Islet precursor cell (in vitro differentiated cells): Measurements from ENCODE around the gene SEC11A.
"Not testable (repeated sequence)": the region's sequence is repeated elsewhere in the genome, so short reads cannot be mapped to it uniquely, and the experiment has no call there.

Experiments
- DNase-seq: peaks from one replicate; pipeline ENCODE4 v3.0.0-alpha.2; 2018

Gene SEC11A

DNA sequence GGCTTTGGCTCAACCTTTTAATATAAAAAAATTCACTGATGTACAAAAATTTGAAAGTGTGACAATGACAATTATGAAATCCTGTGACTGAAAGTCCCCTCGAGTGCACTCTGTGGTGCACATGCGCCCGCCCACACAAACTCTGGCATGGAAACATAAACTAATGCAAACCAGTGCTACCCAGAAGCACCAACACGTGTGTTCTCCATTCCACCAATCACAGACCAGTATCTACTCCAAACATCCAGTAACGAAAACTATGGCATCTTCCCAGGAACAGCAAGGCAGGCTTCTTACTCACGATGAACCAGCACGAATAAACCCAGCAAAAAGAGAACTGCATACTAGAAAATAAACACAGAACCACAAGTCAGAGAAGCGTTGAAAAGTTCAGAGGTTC is 46.2 kb downstream of the SEC11A start:
- DNase-seq: no peak

DNA sequence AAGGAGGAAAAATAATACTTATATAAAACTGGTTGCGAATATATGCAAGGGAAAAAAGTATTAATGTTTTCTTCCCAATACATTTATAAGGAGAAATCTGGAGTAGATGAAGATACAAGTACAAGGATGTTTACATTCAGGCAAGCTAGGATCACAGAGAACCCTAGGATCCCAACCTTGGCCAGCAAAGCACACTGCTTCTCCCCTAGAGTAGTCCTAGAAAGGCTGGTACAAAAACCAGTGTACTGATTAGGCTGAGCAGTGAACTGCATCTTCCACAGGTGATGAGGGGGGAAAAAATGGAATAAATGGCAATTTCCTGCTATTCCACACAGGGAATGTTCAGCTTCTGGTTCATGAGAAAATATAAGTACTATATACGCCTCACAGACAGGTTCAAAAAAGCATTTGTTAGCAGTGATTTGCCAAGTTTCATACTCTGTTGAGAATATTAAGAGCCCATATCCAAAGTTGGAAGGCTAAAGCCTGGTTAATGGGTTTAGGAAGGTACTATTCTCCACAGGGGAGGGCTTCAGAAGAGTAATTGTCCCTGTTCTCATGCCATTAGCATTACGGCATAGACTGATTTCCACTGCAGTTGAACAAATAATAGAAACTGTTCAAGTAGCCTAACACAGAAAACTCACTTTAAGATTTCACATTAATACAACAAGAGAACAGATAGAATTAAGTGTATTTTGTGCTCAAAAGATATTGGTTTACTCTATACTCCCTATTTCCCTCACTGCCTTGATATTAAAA is 47.5 kb downstream of the SEC11A start:
- DNase-seq: no peak

DNA sequence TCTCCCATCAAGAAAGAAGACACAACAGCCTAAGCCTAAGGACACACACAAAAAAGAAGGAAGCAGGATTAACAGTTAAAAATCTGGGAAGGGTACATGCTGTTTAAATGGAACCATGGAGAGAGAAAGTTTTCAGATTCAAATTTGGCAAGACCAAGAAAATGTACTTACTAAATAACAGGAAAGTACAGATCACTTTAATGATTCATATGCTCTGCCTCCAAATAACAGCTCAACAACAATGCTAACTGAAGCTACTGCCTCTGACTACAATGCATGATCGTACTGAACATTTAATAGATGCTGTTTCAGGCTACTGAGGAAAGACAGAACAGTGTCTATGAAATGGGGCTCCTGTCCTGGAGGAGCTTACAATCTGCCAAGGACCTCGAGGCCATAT is 49.6 kb downstream of the SEC11A start:
- DNase-seq: no peak

DNA sequence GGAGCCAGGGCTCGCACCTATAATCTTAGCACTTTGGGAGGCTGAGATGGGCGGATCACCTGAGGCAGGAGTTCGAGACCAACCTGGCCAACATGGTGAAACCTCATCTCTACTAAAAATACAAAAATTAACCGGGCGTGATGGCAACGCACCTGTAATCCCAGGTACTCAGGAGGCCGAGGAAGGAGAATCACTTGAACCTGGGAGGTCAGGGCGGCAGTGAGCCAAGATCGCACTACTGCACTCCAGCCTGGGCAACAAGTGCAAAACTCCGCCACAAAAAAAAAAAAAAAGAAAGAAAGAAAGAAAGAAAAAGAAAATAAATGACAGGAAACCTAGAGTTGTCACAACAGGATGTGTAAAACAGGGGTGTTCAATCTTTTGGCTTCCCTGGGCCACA is 54.9 kb downstream of the SEC11A start:
- no peak for DNase-seq

DNA sequence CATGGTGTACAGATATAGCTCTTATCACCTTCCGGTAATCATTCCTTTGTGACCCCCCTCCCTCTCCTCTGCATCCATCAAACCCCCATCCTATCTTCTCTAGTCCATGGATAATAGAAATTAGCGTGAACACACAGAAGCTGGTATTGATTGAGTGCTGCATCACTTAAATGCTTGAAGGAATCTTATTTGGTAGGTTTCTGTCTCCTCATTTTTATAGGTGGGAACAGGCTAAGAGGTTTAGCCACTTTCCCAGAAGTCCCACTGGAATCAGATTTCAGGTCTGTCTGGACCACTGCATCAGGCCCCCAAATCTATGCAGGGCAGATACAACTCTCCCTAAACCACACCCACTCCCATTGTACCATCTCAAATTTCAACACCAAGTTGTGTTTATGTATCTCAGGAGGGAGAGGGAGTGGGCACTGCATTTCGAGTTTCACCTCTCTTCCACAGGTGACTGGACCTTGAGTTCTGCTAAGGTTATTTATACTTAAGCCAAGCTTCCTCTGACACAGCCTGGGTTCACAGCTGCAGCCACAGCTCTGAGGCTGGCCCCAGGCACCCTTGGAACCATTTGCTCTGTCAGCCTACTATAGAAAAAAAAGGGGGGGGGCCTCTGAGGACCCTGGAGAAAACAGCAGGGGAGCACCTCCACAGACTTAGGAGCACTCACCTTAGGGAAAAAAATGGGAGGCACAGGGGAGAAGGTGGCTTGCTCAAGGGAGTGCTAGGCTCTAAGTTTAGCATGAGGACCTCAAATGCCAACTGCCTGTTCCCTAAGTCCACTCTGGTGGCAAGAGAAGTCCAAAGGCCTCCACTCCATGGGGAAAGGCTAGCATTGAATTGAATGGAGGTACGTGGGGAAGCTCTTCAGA is 55.8 kb downstream of the SEC11A start:
- no peak for DNase-seq

DNA sequence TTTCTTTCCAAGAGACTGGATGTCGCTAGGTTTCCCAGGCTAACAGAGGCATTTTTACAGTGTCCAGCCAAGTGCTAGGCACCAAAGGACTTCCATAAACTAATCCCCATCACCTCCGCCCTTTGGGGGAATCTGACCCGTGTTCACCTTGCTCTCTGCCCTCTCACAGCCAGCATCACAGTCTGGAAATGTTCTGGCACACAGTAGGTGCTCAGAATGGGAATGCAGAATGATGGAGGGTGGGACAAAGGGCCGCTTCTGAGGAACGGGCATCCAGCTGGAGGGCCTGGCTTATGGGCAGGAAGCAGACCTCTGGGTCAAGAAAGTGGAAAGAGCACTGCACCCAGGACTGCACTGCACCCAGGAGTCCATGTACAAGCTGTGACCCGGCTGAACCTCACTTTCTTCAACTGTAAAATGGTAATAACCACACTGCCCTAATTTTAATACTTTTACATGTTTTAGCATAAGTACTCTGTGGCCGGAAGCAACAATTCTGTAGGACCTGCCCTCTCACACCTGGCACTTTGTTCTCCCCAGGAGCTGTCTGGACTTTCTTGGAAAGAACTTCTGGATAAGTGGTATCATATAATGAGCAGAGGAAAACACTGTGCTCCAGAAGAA is 57.0 kb downstream of the SEC11A start:
- no peak for DNase-seq

DNA sequence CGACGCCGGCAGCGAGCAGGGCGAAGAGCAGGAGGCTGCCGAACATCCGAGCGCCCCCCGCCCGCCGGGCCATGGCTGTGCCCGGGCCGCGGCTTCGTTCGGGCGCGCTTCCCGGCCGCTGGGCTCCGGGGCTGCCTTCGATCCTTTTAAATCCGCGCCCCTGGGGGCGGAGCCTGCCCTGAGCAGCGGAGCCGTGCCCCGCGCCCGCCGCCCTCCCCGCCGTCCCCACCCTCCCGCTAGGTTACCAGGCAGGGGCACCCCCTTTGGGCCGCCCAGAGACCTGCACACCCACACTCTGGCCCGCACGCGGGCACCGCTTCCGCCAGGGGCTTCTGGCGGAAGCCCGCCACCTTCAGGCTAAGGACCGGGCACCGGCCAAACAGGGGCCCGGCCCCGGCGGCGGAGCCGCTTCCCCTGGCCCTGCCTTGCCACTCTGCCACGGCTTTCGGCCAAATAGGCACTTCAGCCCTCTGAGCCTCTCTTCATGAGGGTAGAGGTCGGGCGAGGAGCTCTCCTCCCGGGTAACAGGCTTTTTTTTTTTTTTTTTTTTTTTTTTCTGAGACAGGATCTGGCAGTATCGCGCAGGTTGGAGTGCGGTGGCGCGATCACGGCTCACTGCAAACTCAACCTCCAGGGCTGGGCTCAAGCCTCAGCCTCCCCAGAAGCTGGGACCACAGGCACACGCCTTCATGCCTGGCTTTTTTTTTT is 57.7 kb downstream of the SEC11A start, which contains the start of gene NMB:
Gene NMB, minus strand, starts transcription at position 120 of the 708 bp plus-strand sequence. Its CDS starts 47 bp downstream, at position 73.
- DNase-seq: peak; percentile 93

DNA sequence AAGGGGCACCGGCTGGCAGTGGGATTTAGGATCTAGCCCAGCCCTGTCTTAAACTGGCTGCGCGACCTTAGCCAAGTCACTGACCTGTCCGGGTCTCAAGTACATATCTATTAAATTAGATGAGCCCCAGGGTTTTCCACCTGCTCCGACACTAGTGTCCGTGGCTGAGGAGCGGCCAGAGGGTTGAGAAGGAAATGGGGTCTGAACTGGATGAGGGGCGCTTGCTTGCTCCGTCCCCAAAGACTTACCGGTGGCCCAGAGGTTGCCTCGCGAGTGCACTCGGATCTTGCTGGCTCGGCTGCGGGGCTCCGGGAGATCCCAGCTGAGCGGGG is 58.2 kb downstream of the SEC11A start:
- DNase-seq: no peak

DNA sequence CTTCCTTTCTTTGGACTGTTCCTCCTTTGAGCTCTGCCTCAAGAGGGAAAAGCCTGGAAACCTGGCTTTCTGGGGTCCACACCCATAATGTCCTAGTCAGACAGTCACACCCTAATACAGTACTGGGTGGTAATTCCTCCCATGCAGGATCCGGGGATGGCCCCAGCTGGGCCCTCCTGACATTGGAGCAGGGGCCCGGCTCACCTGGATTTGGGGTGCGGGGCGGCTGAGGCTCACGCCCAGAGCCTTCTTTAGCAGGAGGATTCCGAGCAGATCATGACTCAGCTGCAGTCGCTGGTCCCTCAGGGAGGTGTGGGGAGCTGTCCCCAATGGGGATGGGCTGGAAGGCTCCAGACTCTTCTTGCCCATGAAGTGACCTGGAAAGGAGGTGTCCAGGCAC is 59.0 kb downstream of the SEC11A start:
- no peak for DNase-seq

DNA sequence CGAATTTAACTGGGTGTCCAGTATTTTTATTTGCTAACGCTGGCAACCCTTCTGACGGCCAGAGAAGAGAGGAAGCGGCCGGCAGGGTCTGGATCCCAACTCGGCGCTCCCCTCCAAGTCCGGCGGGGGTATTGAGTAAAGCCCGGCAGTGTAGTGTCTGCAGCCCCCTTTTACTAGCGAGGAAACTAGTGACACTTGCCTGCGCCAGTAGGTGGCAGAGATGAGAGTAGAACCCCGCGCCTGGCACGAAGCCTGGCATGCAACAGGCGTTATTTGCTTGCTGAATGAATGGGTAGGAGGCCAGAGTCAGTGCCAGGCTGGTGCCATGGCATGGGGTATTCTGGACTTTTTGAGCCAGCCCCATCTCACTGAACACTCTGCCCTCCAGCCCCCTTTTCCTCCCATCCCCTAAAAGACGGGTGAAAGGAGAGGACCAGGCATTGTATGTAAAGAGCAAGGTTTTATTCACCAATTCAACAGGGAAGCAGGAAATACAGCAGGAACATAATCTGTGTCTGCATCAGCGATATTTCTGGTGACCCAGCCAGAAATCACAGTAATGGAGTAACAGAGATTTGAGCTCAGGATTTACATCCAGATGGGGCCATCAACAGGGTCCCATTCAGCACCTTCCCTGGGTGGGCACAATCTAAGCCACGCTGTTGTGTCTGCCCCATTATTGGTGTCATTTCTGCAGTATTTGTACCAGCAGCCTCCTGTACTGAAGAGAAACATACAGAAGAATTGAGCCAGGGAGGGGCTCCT is 61.1 kb downstream of the SEC11A start:
- DNase-seq: peak; percentile 85

DNA sequence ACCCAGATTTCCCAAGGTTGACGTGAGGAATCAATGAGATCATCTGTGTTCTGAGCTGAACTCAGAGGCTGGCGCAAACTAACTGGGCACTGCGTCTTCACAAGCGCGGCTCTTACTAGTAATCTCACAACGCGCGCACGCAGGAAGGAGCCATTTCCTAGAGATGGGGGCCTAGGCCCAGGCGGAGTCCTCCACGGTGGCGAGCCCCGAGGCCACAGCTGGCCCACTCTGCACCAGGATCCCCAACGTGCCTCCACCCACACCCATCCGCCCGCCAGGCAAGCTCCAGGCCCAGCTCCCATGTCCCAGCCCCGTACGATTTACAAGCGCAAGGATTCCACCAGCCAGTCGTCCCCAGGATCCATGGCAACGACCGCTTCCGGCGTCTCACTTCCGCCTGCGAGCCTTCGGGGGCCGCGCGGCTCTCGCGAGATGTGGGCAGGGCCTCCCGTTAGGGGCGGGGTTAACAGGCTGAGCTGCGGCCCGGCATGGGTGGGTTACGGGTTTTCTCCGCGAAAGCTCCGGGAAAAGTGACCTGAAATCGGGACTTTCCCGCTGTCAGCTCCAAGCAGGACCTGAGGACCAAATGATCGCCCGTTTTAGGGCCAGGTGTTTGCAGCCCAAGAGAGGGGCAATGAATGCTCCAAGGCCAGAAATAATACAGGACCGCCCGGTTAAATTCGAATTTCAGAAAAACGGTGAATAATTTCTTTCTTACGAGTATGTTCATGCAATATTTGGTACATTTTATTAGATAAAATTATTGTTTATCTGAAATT is 61.8 kb downstream of the SEC11A start, which contains the start of gene WDR73:
Gene WDR73, minus strand, starts transcription at position 374 of the 779 bp plus-strand sequence. Its CDS starts 9 bp downstream, at position 365.
- peak; percentile 98 for DNase-seq

DNA sequence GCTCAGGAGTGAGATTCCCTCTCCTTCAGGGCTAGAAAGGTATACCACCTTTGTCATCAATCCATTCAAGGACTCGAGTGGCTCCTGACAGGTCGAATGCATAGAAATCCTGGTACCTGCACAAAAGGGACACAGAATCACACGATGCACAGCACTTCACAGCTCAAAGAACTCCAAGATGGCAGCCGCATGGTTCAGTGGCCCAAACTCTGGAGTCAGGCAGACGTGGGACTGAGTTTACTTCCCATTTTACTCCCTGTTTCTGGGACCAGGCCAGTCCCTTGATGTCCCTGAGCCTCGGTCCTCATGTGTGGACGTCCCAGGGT is 62.4 kb downstream of the SEC11A start:
- no peak for DNase-seq

DNA sequence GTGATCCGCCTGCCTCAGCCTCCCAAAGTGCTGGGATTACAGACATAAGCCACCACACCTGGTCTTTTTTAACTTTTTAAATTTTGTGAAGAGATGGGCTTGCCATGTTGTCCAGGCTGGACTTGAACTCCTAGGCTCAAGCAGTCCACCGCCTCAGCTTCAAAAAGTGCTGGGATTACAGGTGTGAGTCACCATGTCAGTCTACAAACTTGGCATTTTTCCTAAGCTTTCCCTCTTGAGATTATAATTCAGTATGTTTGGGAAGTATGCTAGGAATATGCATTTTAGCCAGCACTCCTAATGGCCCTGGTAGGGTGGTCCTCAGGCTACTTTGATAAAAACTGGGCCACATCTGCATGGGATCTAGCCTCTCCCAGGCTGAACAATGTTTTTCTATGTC is 66.2 kb downstream of the SEC11A start:
- DNase-seq: no peak

DNA sequence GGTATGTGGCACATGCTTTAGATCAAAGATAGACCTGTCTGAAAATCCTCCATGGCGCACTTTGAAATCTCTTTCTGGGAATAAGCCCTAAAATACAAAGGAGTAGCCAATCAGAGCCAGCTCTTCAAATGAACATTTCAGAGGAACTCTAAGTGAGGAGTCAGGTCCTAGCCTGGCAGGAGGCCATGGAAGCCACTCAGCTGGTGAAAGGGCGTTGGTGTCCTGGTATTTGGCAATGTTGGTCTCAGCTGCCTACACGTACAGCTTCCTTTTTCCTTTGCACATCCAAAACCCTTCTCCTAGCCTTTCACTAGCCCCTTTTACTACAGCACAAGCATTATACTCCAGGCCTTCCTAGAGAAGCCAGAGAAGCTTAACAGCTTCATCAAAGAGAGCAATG is 67.4 kb downstream of the SEC11A start:
- DNase-seq: no peak

DNA sequence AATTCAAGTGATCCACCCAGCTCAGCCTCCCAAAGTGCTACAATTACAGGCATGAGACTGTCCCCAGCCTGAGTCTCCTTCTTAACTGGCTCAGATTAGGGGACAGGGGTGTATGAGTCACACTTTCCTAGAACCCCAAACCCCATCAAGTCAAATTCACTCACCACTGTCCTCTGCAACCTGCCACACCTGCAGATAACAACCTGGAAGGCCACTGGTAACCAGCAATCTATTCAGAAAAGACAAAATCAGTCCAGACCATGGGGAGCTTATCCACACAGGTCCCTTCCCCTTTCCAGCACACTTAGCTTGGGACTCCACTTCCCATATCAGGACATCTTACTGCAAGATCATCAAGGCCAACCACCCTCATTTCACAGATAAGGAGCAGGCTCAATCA is 68.2 kb downstream of the SEC11A start:
- no peak for DNase-seq

DNA sequence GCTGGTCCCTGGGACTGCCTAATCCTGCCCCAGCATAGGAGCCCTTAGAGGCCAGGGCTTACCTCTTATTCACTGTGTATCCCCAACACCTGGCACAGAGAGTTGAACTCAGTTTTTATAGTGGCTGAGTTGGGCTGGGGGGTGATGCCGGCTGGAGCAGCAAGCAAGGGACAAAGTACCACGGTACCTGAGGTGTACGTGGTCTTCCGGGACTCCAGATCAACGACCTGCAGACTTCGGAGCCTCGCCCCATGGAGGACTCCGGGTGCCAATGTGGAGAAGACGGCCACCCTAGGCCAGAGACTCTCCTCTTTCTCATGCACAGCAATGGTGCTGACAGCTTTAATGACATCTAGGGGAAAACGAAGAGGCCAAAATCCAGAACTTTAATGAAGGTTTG is 69.9 kb downstream of the SEC11A start:
- no peak for DNase-seq

DNA sequence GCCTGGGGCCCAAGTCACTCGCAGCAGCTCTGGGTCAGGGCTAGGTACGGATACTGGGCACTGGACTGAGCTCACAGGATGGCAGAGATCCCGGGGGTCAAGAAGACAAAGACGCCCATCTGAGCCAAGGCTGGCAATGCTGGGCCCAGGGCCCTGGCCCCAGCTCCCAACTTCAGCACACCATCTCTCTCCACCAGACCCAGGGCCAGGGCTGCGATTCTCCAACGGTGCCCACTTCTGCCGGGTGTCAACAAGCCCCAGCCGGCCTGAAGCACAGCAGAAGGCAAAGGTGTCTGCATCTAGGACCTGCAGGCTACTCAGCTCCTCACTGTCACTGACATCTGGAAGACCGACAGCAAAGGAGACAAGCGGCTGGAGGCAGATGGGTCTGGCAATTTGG is 70.4 kb downstream of the SEC11A start:
- DNase-seq: no peak

DNA sequence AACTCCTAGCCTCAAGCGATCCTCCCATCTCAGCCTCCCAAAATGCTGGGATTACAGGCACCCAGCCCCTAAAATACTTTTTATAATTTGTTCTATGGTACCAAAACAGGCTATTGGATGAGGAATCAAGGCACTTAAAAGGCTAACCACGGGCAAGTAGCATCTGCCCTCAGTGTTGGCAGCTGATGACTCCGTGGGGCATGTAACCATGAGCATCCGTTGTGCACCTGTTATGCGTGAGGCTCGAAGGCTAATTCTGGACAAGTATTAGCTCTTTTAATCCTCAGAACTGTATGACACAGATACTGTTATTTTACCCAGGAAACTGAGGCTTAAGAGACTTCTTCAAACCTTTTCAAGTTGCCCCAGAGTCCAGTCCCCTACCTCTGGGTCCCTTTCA is 72.1 kb downstream of the SEC11A start:
- DNase-seq: no peak

DNA sequence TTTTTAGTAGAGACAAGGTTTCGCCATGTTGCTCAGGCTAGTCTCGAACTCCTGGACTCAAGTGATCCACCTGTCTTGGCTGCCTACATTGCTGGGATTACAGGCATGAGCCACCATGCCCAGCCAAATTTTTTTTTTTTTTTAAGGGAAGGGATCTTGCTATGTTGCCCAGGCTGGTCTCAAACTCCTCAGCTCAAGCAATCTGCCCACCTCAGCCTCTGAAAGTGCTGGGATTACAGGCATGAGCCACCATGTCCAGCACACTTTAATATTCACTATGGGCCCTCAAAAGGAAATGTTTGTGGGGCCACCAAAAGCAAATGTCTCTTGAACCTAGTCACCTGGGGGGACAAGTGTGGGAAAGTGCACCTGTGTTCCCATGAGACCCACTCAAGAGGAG is 73.3 kb downstream of the SEC11A start:
- DNase-seq: not testable (repeated sequence)

DNA sequence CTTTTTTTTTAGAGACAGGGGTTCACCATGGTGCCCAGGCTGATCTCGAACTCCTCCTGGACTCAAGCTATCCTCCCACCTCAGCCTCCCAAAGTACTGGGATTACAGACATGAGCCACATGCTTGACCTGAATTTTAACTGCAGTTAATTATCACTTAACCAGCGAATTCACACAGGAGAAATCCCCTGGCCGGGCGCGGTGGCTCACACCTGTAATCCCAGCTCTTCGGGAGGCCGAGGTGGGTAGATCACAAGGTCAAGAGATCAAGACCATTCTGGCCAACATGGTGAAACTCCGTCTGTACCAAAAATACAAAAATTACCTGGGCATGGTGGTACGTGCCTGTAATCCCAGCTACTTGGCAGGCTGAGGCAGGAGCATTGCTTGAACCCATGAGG is 74.1 kb downstream of the SEC11A start:
- DNase-seq: not testable (repeated sequence)

DNA sequence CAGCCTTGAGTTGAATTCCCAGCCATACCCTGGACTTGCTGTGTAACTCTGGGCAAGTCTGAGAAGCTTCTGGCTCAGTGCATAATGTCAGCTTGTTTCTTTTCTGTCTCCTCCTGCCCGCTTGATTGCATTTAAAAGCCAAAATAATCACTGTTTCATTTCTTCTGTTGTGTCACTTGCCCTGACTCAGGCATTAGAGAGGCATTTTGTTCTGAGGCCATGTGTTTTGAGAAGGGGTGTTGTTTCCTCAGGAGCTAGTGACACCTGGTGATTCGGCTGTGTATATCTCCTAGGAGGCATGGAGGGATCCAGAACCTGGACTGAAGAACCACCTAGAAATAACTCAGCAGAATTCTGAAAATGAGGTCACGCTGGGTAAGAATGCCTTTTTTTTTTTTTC is 77.8 kb downstream of the SEC11A start:
- DNase-seq: no peak
